SK-N-SH treated with all-trans-retinoic acid at 6 μM for 48 hours (cell line): ENCODE results near the gene FCGBP.

ENCODE experiments used
- ATAC-seq: fragments of 200-7000 bp; cut with Tn5 transposase; 3 replicates; pipeline ENCODE4 v1.9.1; 2020; ENCODE audit warnings: mild to moderate bottlenecking, moderate library complexity
- ARNTL ChIP-seq: fragments of 450-650 bp; formaldehyde crosslinking; IDR thresholded peaks from 2 replicates; pipeline ENCODE4 v1.5.0; 2020; ENCODE audit warnings: low read depth, mild to moderate bottlenecking, moderate library complexity, borderline replicate concordance
- CSDC2 ChIP-seq: fragments of 250-450 bp; sonication (Bioruptor Pico); IDR thresholded peaks from 2 replicates; pipeline ENCODE4 v1.5.0; 2020; ENCODE audit warnings: mild to moderate bottlenecking, moderate library complexity
- CSRNP3 ChIP-seq: fragments of 250-450 bp; sonication (Bioruptor Pico); IDR thresholded peaks from 2 replicates; pipeline ENCODE4 v1.5.1; 2021; ENCODE audit warnings: mild to moderate bottlenecking, moderate library complexity
- GLIS3 ChIP-seq: fragments of 250-450 bp; sonication (Bioruptor Pico); IDR thresholded peaks from 2 replicates; pipeline ENCODE4 v1.5.0; 2020; ENCODE audit warnings: mild to moderate bottlenecking, moderate library complexity
- OSR1 ChIP-seq: fragments of 250-450 bp; sonication (Bioruptor Pico); IDR thresholded peaks from 2 replicates; pipeline ENCODE4 v1.8.0; 2022; ENCODE audit warnings: moderate library complexity, mild to moderate bottlenecking, inconsistent platforms
- PATZ1 ChIP-seq: fragments of 250-450 bp; sonication (Bioruptor Pico); IDR thresholded peaks from 2 replicates; pipeline ENCODE4 v1.8.0; 2020; ENCODE audit warnings: mild to moderate bottlenecking, moderate library complexity, borderline replicate concordance
- POU6F1 ChIP-seq: fragments of 250-450 bp; sonication (Bioruptor Pico); IDR thresholded peaks from 2 replicates; pipeline ENCODE4 v1.8.0; 2021; ENCODE audit warnings: low read depth, mild to moderate bottlenecking, moderate library complexity, borderline replicate concordance
- RARB ChIP-seq: fragments of 250-450 bp; sonication (Bioruptor Pico); IDR thresholded peaks from 2 replicates; pipeline ENCODE4 v1.8.0; 2021; ENCODE audit warnings: mild to moderate bottlenecking, moderate library complexity
- SNAI2 ChIP-seq: fragments of 250-450 bp; sonication (Bioruptor Pico); IDR thresholded peaks from 2 replicates; pipeline ENCODE4 v1.5.0; 2020; ENCODE audit warnings: mild to moderate bottlenecking, moderate library complexity
- TCF4 ChIP-seq: fragments of 250-450 bp; sonication (Bioruptor Pico); IDR thresholded peaks from 2 replicates; pipeline ENCODE4 v1.8.0; 2021; ENCODE audit warnings: mild to moderate bottlenecking, moderate library complexity, borderline replicate concordance
- TOX ChIP-seq: fragments of 250-450 bp; sonication (Bioruptor Pico); IDR thresholded peaks from 2 replicates; pipeline ENCODE4 v1.8.0; 2021; ENCODE audit warnings: mild to moderate bottlenecking, moderate library complexity, borderline replicate concordance
- TSHZ2 ChIP-seq: fragments of 250-450 bp; sonication (Bioruptor Pico); IDR thresholded peaks from 2 replicates; pipeline ENCODE4 v1.5.0; 2020; ENCODE audit warnings: mild to moderate bottlenecking, moderate library complexity
- ZC3H10 ChIP-seq: fragments of 250-450 bp; sonication (Bioruptor Pico); IDR thresholded peaks from 2 replicates; pipeline ENCODE4 v1.5.1; 2021; ENCODE audit warnings: mild to moderate bottlenecking, moderate library complexity
- ZFP3 ChIP-seq: fragments of 250-450 bp; sonication (Bioruptor Pico); IDR thresholded peaks from 2 replicates; pipeline ENCODE4 v1.5.0; 2020; ENCODE audit warnings: mild to moderate bottlenecking, moderate library complexity
- ZFP30 ChIP-seq: fragments of 450-650 bp; formaldehyde crosslinking; IDR thresholded peaks from 2 replicates; pipeline ENCODE4 v1.5.0; 2022; ENCODE audit warnings: mild to moderate bottlenecking, moderate library complexity
- ZNF565 ChIP-seq: fragments of 450-650 bp; formaldehyde crosslinking; conservative IDR thresholded peaks from 2 replicates; pipeline ENCODE4 v1.5.0; 2020; ENCODE audit warnings: low read depth, mild to moderate bottlenecking, moderate library complexity
- ZNF70 ChIP-seq: fragments of 450-650 bp; formaldehyde crosslinking; IDR thresholded peaks from 2 replicates; pipeline ENCODE4 v1.5.0; 2020; ENCODE audit warnings: mild to moderate bottlenecking, moderate library complexity

The FCGBP gene

GRCh38 chr19:39943586-39943985 lies 9.2 kb upstream of the FCGBP start:
- no peak for ATAC-seq
- TF ChIP-seq CSRNP3 (CRISPR knock-in tag): no peak
- TF ChIP-seq TSHZ2 (CRISPR knock-in tag): no peak
- no peak for TF ChIP-seq SNAI2 (CRISPR knock-in tag)
- TF ChIP-seq ZNF565 (CRISPR knock-in tag): no peak

GRCh38 chr19:39942366-39942730 lies 7.9 kb upstream of the FCGBP start:
- TF ChIP-seq TCF4 (CRISPR knock-in tag): no peak
- no peak for TF ChIP-seq PATZ1 (CRISPR knock-in tag)
- TF ChIP-seq RARB (CRISPR knock-in tag): no peak
- TF ChIP-seq ZFP30: no peak
- TF ChIP-seq ZFP3: no peak
- ATAC-seq: no peak

GRCh38 chr19:39941615-39942365 lies 7.4 kb upstream of the FCGBP start:
- ATAC-seq: no peak
- no peak for TF ChIP-seq CSDC2 (CRISPR knock-in tag)
- no peak for TF ChIP-seq TSHZ2 (CRISPR knock-in tag)
- TF ChIP-seq ZFP3: no peak
- TF ChIP-seq ZC3H10: no peak
- no peak for TF ChIP-seq GLIS3 (CRISPR knock-in tag)
- no peak for TF ChIP-seq ZNF70 (CRISPR knock-in tag)
- no peak for TF ChIP-seq OSR1 (CRISPR knock-in tag)
- no peak for TF ChIP-seq POU6F1 (CRISPR knock-in tag)
- TF ChIP-seq RARB (CRISPR knock-in tag): no peak
- TF ChIP-seq ARNTL (CRISPR knock-in tag): no peak

GRCh38 chr19:39941151-39941550 lies 6.7 kb upstream of the FCGBP start:
- no peak for ATAC-seq
- TF ChIP-seq TSHZ2 (CRISPR knock-in tag) (no peak), ZFP30 (no peak), PATZ1 (CRISPR knock-in tag) (no peak), TOX (CRISPR knock-in tag) (no peak), CSDC2 (CRISPR knock-in tag) (no peak), TCF4 (CRISPR knock-in tag) (no peak)
